Adrenal gland (tissue), 5 donors: ENCODE results near the gene TET1.
"Not testable (repeated sequence)": the region's sequence is repeated elsewhere in the genome, so short reads cannot be mapped to it uniquely, and the experiment has no call there.

Experiments used
- POLR2A ChIP-seq, 2 donors: fragments of 450-650 bp; IDR thresholded peaks; one replicate each; pipeline ENCODE4 v1.6.1; 2017; ENCODE audit warnings: antibody characterized with exemption in 2 of 2, mild to moderate bottlenecking in 2 of 2, moderate library complexity in 1 of 2
- TF ChIP-seq, protein P1 (sequence below), 6 experiments: fragments of 450-650 bp in 4 of 6; fragments of 200-600 bp in 2 of 6; sonication (generic) in 1 of 6; IDR thresholded peaks; 1 replicate in 5 of 6; 2 replicates in 1 of 6; pipeline versions ENCODE4 v1.5.1 to v1.8.0; 2016 to 2021; ENCODE audit warnings: antibody characterized with exemption in 6 of 6, mild to moderate bottlenecking in 2 of 6, moderate library complexity in 1 of 6
- donor health status: DM: no; HTN: no; CAD: no.

- TF ChIP-seq, protein P1, sequence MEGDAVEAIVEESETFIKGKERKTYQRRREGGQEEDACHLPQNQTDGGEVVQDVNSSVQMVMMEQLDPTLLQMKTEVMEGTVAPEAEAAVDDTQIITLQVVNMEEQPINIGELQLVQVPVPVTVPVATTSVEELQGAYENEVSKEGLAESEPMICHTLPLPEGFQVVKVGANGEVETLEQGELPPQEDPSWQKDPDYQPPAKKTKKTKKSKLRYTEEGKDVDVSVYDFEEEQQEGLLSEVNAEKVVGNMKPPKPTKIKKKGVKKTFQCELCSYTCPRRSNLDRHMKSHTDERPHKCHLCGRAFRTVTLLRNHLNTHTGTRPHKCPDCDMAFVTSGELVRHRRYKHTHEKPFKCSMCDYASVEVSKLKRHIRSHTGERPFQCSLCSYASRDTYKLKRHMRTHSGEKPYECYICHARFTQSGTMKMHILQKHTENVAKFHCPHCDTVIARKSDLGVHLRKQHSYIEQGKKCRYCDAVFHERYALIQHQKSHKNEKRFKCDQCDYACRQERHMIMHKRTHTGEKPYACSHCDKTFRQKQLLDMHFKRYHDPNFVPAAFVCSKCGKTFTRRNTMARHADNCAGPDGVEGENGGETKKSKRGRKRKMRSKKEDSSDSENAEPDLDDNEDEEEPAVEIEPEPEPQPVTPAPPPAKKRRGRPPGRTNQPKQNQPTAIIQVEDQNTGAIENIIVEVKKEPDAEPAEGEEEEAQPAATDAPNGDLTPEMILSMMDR (IDR thresholded peaks at IDR 0.05): not testable (repeated sequence)
- TF ChIP-seq POLR2A (IDR thresholded peaks at IDR 0.05): not testable (repeated sequence)
These were observed 148.8 kb downstream of the TET1 start for GRCh38 chr10:68708987-68709386.
